ENCODE measurements around the gene CACFD1. TPM values are rescaled to one million over a fixed set of nuclear protein-coding genes. Genes with fewer than 3 reads are reported as not detected.

CACFD1 gene
- total RNA-seq, 2 donors from 2014 or later = 15.8 to 19.5 TPM

- TF ChIP-seq CTCF (IDR thresholded peaks at IDR 0.05) = no peak
- no peaks in the 10 kb centered on the region for H3K9me3 ChIP-seq
- H3K4me1 ChIP-seq (ENCODE audit: control insufficient read depth in 1 of 2, low read depth in 2 of 2) = peaks cover 4 to 13% of the 10 kb centered on the region in 2 donors
- peak within 1 kb of the TSS; percentile 72 for H3K4me3 ChIP-seq
- H3K36me3 ChIP-seq = no peaks in the 10 kb centered on the region
- DNase-seq (ENCODE audit: low spot score) (peak; percentile 40), ATAC-seq (ENCODE audit: insufficient number of reproducible peaks, low FRiP score, low read depth) (peak; percentile 92)
- peak within 1 kb of the TSS in 1 of 2 donors; percentile 37 for H3K27ac ChIP-seq
- no peaks in the 10 kb centered on the region for H3K27me3 ChIP-seq (replicated peaks; ENCODE audit: insufficient read depth)
Observed at GRCh38 chr9:133478851-133479711, 19.3 kb downstream of the CACFD1 start, which contains the start of gene SLC2A6. Gene SLC2A6 (minus strand): TSS chr9:133479099. CDS start chr9:133479059, 40 bp downstream.

- no peak overlapping the region for H3K4me3 ChIP-seq
- H3K4me1 ChIP-seq (ENCODE audit: control insufficient read depth in 1 of 2, low read depth in 2 of 2) = peaks cover 0 to 9% of the 10 kb centered on the region in 2 donors
- H3K27me3 ChIP-seq (replicated peaks; ENCODE audit: insufficient read depth) = no peaks in the 10 kb centered on the region
- DNase-seq (ENCODE audit: low spot score) (no peak), ATAC-seq (ENCODE audit: insufficient number of reproducible peaks, low FRiP score, low read depth) (no peak)
- no peaks in the 10 kb centered on the region for H3K9me3 ChIP-seq
- no peaks in the 10 kb centered on the region for H3K36me3 ChIP-seq
- H3K27ac ChIP-seq = no peak overlapping the region
- TF ChIP-seq CTCF (IDR thresholded peaks at IDR 0.05) = no peak
Observed at GRCh38 chr9:133483611-133484010, 23.8 kb downstream of the CACFD1 start.

- DNase-seq (ENCODE audit: low spot score) = no peak
- TF ChIP-seq CTCF (IDR thresholded peaks at IDR 0.05) = no peak
- no peaks in the 10 kb centered on the region for H3K27me3 ChIP-seq (replicated peaks; ENCODE audit: insufficient read depth)
- no peak overlapping the region for H3K4me3 ChIP-seq
- H3K9me3 ChIP-seq = no peaks in the 10 kb centered on the region
- no peaks in the 10 kb centered on the region for H3K36me3 ChIP-seq
- no peak for ATAC-seq (ENCODE audit: insufficient number of reproducible peaks, low FRiP score, low read depth)
- H3K4me1 ChIP-seq (ENCODE audit: control insufficient read depth in 1 of 2, low read depth in 2 of 2) = peaks cover 0 to under 1% of the 10 kb centered on the region in 2 donors
- no peak overlapping the region for H3K27ac ChIP-seq
Observed at GRCh38 chr9:133484671-133485437, 25.1 kb downstream of the CACFD1 start.

- Histone ChIP-seq H3K27me3 (replicated peaks; ENCODE audit: insufficient read depth) (no peaks in the 10 kb centered on the region), H3K9me3 (no peaks in the 10 kb centered on the region), H3K36me3 (no peaks in the 10 kb centered on the region), H3K27ac (no peak overlapping the region), H3K4me1 (ENCODE audit: control insufficient read depth in 1 of 2, low read depth in 2 of 2) (no peaks in the 10 kb centered on the region), H3K4me3 (no peak overlapping the region)
- TF ChIP-seq CTCF (IDR thresholded peaks at IDR 0.05) = no peak
- no peak for DNase-seq (ENCODE audit: low spot score)
- no peak for ATAC-seq (ENCODE audit: insufficient number of reproducible peaks, low FRiP score, low read depth)
Observed at GRCh38 chr9:133485531-133486260, 25.9 kb downstream of the CACFD1 start.

Data from thoracic aorta (tissue), 2 donors.